ENCODE data around the gene SMAGP. TPM values are rescaled to one million over a fixed set of nuclear protein-coding genes. Genes with fewer than 3 reads are reported as not detected.

Gene SMAGP
- total and polyA plus RNA-seq, 2 of the 13 experiments (the other 11 are each of a cell fraction or from before 2014, with no cell fraction given) = 9.2 TPM

DNA sequence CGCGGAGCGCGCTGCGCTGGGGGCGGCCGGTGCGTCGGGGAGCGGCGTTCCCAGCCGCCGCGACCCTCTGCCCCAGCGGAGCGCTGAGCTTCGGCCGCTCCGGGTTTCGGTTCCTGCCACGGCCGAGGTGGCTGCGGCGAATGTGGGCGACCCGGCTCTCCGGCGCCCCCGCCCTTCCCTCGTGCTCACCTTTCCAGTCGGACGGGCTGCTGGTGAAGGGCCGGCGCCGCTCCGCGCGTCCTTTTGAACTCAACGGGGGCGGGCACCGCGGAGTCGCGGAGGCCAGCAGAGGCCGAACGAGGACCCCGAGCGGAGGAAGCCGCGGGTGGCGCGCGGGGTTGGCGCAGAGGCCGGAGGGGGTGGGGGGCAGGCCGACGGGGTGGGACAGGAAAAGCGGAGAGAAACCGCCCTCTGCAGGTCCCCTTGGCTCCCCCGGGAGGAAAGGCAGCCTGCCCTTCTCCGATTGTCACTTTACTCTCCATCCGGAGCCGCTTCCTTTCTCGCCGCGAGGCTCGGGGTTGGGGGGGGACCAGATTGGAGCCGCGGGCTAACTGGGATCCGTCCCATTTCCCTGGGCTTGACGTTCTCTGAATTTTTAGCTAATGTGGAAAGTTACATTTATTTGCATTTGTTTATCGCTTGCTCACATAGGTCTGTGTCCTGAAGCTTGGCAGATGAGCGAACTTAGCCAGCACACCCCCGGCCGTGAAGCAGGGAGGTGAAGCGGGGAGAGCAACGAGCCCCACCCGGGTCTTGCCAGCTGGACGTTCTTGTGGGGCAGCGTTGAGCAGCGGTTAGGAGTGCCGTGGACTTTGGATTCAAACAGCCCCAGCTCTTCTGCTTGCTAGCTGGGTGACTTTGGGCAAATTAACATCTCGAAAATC is at the start of gene SMAGP (continued):
- TF ChIP-seq ZNF609 (CRISPR knock-in tag; IDR thresholded peaks at IDR 0.05; ENCODE audit: borderline replicate concordance) (no peak), PTBP1 (IDR thresholded peaks at IDR 0.05; ENCODE audit: low read depth, low read length, poor library complexity, severe bottlenecking) (no peak), FOXM1 (CRISPR knock-in tag; IDR thresholded peaks at IDR 0.05) (no peak), ZNF460 (CRISPR knock-in tag; IDR thresholded peaks at IDR 0.05; ENCODE audit: borderline replicate concordance) (no peak), ZNF556 (CRISPR knock-in tag; IDR thresholded peaks at IDR 0.05; ENCODE audit: borderline replicate concordance) (no peak), FOXJ3 (CRISPR knock-in tag; IDR thresholded peaks at IDR 0.05; ENCODE audit: borderline replicate concordance) (no peak), THAP7 (CRISPR knock-in tag; IDR thresholded peaks at IDR 0.05) (no peak), CEBPB (IDR thresholded peaks at IDR 0.05; ENCODE audit: borderline replicate concordance, low read depth, low read length) (no peak), ZFX (CRISPR knock-in tag; IDR thresholded peaks at IDR 0.05; ENCODE audit: low read depth) (peak; percentile 40; the same call in 1 of the 2 replicates), SRY (CRISPR knock-in tag; IDR thresholded peaks at IDR 0.05) (no peak)
- TF ChIP-seq, protein P1, sequence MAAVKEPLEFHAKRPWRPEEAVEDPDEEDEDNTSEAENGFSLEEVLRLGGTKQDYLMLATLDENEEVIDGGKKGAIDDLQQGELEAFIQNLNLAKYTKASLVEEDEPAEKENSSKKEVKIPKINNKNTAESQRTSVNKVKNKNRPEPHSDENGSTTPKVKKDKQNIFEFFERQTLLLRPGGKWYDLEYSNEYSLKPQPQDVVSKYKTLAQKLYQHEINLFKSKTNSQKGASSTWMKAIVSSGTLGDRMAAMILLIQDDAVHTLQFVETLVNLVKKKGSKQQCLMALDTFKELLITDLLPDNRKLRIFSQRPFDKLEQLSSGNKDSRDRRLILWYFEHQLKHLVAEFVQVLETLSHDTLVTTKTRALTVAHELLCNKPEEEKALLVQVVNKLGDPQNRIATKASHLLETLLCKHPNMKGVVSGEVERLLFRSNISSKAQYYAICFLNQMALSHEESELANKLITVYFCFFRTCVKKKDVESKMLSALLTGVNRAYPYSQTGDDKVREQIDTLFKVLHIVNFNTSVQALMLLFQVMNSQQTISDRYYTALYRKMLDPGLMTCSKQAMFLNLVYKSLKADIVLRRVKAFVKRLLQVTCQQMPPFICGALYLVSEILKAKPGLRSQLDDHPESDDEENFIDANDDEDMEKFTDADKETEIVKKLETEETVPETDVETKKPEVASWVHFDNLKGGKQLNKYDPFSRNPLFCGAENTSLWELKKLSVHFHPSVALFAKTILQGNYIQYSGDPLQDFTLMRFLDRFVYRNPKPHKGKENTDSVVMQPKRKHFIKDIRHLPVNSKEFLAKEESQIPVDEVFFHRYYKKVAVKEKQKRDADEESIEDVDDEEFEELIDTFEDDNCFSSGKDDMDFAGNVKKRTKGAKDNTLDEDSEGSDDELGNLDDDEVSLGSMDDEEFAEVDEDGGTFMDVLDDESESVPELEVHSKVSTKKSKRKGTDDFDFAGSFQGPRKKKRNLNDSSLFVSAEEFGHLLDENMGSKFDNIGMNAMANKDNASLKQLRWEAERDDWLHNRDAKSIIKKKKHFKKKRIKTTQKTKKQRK (IDR thresholded peaks at IDR 0.05; ENCODE audit: low read length) = no peak
- TF ChIP-seq, protein P2, sequence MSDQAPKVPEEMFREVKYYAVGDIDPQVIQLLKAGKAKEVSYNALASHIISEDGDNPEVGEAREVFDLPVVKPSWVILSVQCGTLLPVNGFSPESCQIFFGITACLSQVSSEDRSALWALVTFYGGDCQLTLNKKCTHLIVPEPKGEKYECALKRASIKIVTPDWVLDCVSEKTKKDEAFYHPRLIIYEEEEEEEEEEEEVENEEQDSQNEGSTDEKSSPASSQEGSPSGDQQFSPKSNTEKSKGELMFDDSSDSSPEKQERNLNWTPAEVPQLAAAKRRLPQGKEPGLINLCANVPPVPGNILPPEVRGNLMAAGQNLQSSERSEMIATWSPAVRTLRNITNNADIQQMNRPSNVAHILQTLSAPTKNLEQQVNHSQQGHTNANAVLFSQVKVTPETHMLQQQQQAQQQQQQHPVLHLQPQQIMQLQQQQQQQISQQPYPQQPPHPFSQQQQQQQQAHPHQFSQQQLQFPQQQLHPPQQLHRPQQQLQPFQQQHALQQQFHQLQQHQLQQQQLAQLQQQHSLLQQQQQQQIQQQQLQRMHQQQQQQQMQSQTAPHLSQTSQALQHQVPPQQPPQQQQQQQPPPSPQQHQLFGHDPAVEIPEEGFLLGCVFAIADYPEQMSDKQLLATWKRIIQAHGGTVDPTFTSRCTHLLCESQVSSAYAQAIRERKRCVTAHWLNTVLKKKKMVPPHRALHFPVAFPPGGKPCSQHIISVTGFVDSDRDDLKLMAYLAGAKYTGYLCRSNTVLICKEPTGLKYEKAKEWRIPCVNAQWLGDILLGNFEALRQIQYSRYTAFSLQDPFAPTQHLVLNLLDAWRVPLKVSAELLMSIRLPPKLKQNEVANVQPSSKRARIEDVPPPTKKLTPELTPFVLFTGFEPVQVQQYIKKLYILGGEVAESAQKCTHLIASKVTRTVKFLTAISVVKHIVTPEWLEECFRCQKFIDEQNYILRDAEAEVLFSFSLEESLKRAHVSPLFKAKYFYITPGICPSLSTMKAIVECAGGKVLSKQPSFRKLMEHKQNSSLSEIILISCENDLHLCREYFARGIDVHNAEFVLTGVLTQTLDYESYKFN (CRISPR knock-in tag; conservative IDR thresholded peaks at IDR 0.05) = peak; percentile 63; the same call in 1 of the 2 replicates

Measured in HepG2 (cell line).